Omental fat pad (tissue), 4 donors: ENCODE results near the gene UCKL1. TPM values are rescaled to one million over a fixed set of nuclear protein-coding genes. Genes with fewer than 3 reads are reported as not detected.
A peak's percentile ranks its signal among the peaks of the same experiment; 100 is the strongest.

Source experiments
- ATAC-seq: fragments of 150-250 bp; one replicate; pipeline ENCODE4 v1.9.1; 2016; ENCODE audit warnings: mild to moderate bottlenecking, moderate library complexity; ENCODE audit not compliant: low FRiP score
- DNase-seq: peaks from one replicate; pipeline ENCODE4 v3.0.0-alpha.2; 2019; ENCODE audit warnings: low spot score
- CTCF ChIP-seq, 3 donors: fragments of 450-650 bp; IDR thresholded peaks; one replicate each; pipeline ENCODE4 v1.5.1; 2016 to 2017; ENCODE audit warnings: antibody characterized with exemption in 3 of 3, mild to moderate bottlenecking in 3 of 3, moderate library complexity in 2 of 3
- total RNA-seq, 4 donors: library from RNA; depleted of rRNA; stranded (reverse); fragments of >200 nt; gene quantifications; one replicate each; pipeline ENCODE4 v1.1.0, GENCODE V29; 2016

Gene UCKL1
- total RNA-seq, 4 donors from 2014 or later: 25.7 to 48.9 (median 30.3) TPM

GRCh38 chr20:63896264-63897105 lies 59.7 kb downstream of the UCKL1 start:
- no peak for DNase-seq
- TF ChIP-seq CTCF (IDR thresholded peaks at IDR 0.05): no peak
- ATAC-seq: peak; percentile 19

- no peak for TF ChIP-seq CTCF (IDR thresholded peaks at IDR 0.05)
- DNase-seq (no peak), ATAC-seq (no peak)
Measured at GRCh38 chr20:63895952-63896263, 60.3 kb downstream of the UCKL1 start.

- no peak for DNase-seq
- peak; percentile 8 for ATAC-seq
- TF ChIP-seq CTCF (IDR thresholded peaks at IDR 0.05): no peak
Measured at GRCh38 chr20:63895202-63895951, 60.8 kb downstream of the UCKL1 start.

- DNase-seq (peak; percentile 78), ATAC-seq (peak; percentile 92)
- TF ChIP-seq CTCF (IDR thresholded peaks at IDR 0.05): no peak
Measured at GRCh38 chr20:63894358-63895201, 61.6 kb downstream of the UCKL1 start, which contains the start of gene DNAJC5. DNAJC5 (plus strand) TSS chr20:63895126; CDS start chr20:63928346, 33,220 bp downstream.

GRCh38 chr20:63893999-63894357 lies 62.2 kb downstream of the UCKL1 start:
- ATAC-seq: no peak
- no peak for DNase-seq
- TF ChIP-seq CTCF (IDR thresholded peaks at IDR 0.05): no peak

GRCh38 chr20:63892402-63892801 lies 63.8 kb downstream of the UCKL1 start:
- ATAC-seq: no peak

More at GRCh38 chr20:63892402-63892801, 63.8 kb downstream of the UCKL1 start:
- no peak for DNase-seq
- TF ChIP-seq CTCF (IDR thresholded peaks at IDR 0.05): no peak
